Prostate gland (tissue), 2 donors: ENCODE measurements around the gene ELOVL3.

ENCODE experiments used
- POLR2A ChIP-seq: fragments of 450-650 bp; IDR thresholded peaks from one replicate; pipeline ENCODE4 v1.6.1; 2016; ENCODE audit warnings: antibody characterized with exemption, mild to moderate bottlenecking
- TF ChIP-seq, protein P1 (sequence below), 4 experiments: fragments of 200-600 bp in 2 of 4; fragments of 450-650 bp in 2 of 4; sonication (generic) in 2 of 4; IDR thresholded peaks; 1 replicate in 3 of 4; 2 replicates in 1 of 4; pipeline ENCODE4 v1.5.1; 2016 to 2019; ENCODE audit warnings: antibody characterized with exemption in 4 of 4, mild to moderate bottlenecking in 2 of 4, moderate library complexity in 2 of 4

DNA sequence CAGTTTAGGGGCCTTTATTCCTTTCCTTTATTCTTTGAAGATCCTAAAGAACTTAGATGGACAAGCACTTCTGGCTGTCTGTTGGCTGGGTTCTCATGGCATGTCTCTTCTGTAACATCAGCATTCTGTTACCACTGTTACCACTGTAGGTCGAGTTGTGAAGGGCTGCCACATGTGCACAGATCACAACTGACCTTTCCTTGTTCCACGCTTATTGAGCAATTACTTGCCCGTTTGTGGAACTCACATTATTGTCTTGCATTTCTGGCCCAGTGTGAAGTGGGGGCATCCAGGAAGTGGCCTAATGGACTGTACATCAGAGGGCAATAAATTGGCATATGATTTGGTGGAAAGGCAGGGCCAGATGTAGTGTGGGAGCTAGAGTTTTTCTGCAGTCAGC lies 42.9 kb downstream of the ELOVL3 start:
- no peak for TF ChIP-seq POLR2A
- TF ChIP-seq, protein P1, sequence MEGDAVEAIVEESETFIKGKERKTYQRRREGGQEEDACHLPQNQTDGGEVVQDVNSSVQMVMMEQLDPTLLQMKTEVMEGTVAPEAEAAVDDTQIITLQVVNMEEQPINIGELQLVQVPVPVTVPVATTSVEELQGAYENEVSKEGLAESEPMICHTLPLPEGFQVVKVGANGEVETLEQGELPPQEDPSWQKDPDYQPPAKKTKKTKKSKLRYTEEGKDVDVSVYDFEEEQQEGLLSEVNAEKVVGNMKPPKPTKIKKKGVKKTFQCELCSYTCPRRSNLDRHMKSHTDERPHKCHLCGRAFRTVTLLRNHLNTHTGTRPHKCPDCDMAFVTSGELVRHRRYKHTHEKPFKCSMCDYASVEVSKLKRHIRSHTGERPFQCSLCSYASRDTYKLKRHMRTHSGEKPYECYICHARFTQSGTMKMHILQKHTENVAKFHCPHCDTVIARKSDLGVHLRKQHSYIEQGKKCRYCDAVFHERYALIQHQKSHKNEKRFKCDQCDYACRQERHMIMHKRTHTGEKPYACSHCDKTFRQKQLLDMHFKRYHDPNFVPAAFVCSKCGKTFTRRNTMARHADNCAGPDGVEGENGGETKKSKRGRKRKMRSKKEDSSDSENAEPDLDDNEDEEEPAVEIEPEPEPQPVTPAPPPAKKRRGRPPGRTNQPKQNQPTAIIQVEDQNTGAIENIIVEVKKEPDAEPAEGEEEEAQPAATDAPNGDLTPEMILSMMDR (IDR thresholded peaks at IDR 0.05): no peak
